Measurements from ENCODE around the gene CD9. TPM values are rescaled to one million over a fixed set of nuclear protein-coding genes. Genes with fewer than 3 reads are reported as not detected.

Gene CD9
- total and polyA plus RNA-seq, 2 of the 8 experiments (the other 6 are each of a cell fraction or from before 2014, with no cell fraction given) = 168 to 319 TPM

- Histone ChIP-seq H3K79me1 (ENCODE audit: low read depth, low read length) (no peaks in the 10 kb centered on the region), H3K36me3 (ENCODE audit: control insufficient read depth in 2 of 4, insufficient read depth in 4 of 4, low read length in 3 of 4) (no peaks in the 10 kb centered on the region), H3K9me3 (ENCODE audit: insufficient read depth in 2 of 2, low read depth in 1 of 2, low read length in 1 of 2) (peaks cover 0 to 4% of the 10 kb centered on the region in 2 experiments; a peak in 1 of 4 replicates), H2AK5ac (ENCODE audit: low read depth, low read length) (no peak overlapping the region), H3K4me1 (replicated peaks in 1 of 4; ENCODE audit: control insufficient read depth in 3 of 4, insufficient read depth in 4 of 4, low read length in 3 of 4) (peaks cover 0 to 12% (median 1%) of the 10 kb centered on the region in 4 experiments; a peak in 5 of 7 replicates), H3K56ac (replicated peaks; ENCODE audit: insufficient read length, low read depth, low read length) (no peak overlapping the region), H2BK15ac (ENCODE audit: low read length) (0 out of 2 replicates have a peak overlapping the region, but pooled peaks have one; percentile 88), H3K23ac (ENCODE audit: insufficient read length) (no peak overlapping the region), H3K9ac (replicated peaks in 1 of 4; ENCODE audit: extremely low read depth in 1 of 4, low read depth in 3 of 4, low read length in 3 of 4) (no peak overlapping the region), H2BK20ac (ENCODE audit: low read length) (no peak overlapping the region), H2BK120ac (replicated peaks; ENCODE audit: low read depth, low read length) (no peak overlapping the region), H3K4ac (replicated peaks; ENCODE audit: insufficient read length, low read depth, low read length) (no peak overlapping the region), H3K18ac (ENCODE audit: extremely low read depth, low read length) (no peak overlapping the region), H3K4me3 (ENCODE audit: extremely low read depth in 1 of 4, insufficient read depth in 2 of 4, low read depth in 3 of 4, low read length in 4 of 4) (no peak overlapping the region), H4K20me1 (replicated peaks in 1 of 2; ENCODE audit: control insufficient read depth in 1 of 2, insufficient read depth in 2 of 2, low read length in 2 of 2) (peaks cover 0 to 2% of the 10 kb centered on the region in 2 experiments), H3K14ac (ENCODE audit: insufficient read length) (no peak overlapping the region), H3K27ac (ENCODE audit: low read depth, low read length) (no peak overlapping the region), H4K8ac (ENCODE audit: extremely low read depth, insufficient read depth, low read length) (peak overlapping the region; percentile 59; the same call in 1 of the 2 replicates), H4K91ac (replicated peaks; ENCODE audit: insufficient read length, low read length) (peak overlapping the region; percentile 89), H3K4me2 (ENCODE audit: insufficient read depth in 1 of 2, low read depth in 2 of 2, low read length in 2 of 2) (no peak overlapping the region), H2BK12ac (ENCODE audit: low read depth, low read length) (peak overlapping the region; percentile 63; the same call in 1 of the 2 replicates), H4K5ac (ENCODE audit: insufficient read length, low read depth, low read length) (no peak overlapping the region), H2AFZ (ENCODE audit: low read length) (no peak overlapping the region), H3K79me2 (ENCODE audit: control insufficient read depth in 1 of 2, insufficient read depth in 2 of 2, low read length in 2 of 2) (no peaks in the 10 kb centered on the region), H3K27me3 (replicated peaks in 1 of 4; ENCODE audit: control insufficient read depth in 3 of 4, extremely low read depth in 1 of 4, insufficient read depth in 3 of 4, low read length in 3 of 4) (no peaks in the 10 kb centered on the region), H2BK5ac (ENCODE audit: low read depth, low read length) (no peak overlapping the region), H3K23me2 (ENCODE audit: low read depth, low read length) (peaks cover 7% of the 10 kb centered on the region; the same call in 1 of the 2 replicates)
- FAIRE-seq (no peak), DNase-seq (ENCODE audit: low read depth in 1 of 2, low spot score in 2 of 2) (no peak)
- ChIA-PET CTCF (ENCODE audit: partially characterized antibody) (no interaction called here), POLR2A (ENCODE audit: partially characterized antibody) (no interaction called here)
- whole genome bisulfite sequencing, 2 experiments (ENCODE audit: extremely low coverage in 1 of 2, insufficient coverage in 1 of 2, insufficient read length in 1 of 2, insufficient replicate concordance in 2 of 2, low coverage in 1 of 2, low lambda C conversion rate in 2 of 2, missing lambda C conversion rate in 1 of 2) = 87% methylated on average over 18 of the region's 21 CpGs; no CpG with 5 or more reads in 1 of the 2 experiments
- no peak for TF ChIP-seq SP4 (IDR thresholded peaks at IDR 0.05; ENCODE audit: low read length)
- TF ChIP-seq RAD21 (IDR thresholded peaks at IDR 0.05 in 1 of 2, conservative IDR thresholded peaks at IDR 0.05 in 1 of 2; ENCODE audit: low read depth in 2 of 2, low read length in 2 of 2) = no peak
- no peak for TF ChIP-seq CTCF (IDR thresholded peaks at IDR 0.05; ENCODE audit: control extremely low read depth in 1 of 3, insufficient read depth in 1 of 3, low read depth in 1 of 3, low read length in 3 of 3)
- TF ChIP-seq SRF (IDR thresholded peaks at IDR 0.05; ENCODE audit: low read depth, low read length) = no peak
- no peak for TF ChIP-seq CEBPB (IDR thresholded peaks at IDR 0.05; ENCODE audit: low read depth, low read length)
- no peak for TF ChIP-seq HDAC2 (IDR thresholded peaks at IDR 0.05; ENCODE audit: borderline replicate concordance in 1 of 2, low read depth in 2 of 2, low read length in 2 of 2)
- no peak for TF ChIP-seq KDM5A (IDR thresholded peaks at IDR 0.05; ENCODE audit: low read length)
- no peak for TF ChIP-seq KDM1A (IDR thresholded peaks at IDR 0.05; ENCODE audit: borderline replicate concordance, low read length)
- no peak for TF ChIP-seq TAF7 (optimal IDR thresholded peaks at IDR 0.05; ENCODE audit: borderline replicate concordance, low read depth, low read length)
Measured at GRCh38 chr12:6180268-6181051, 19.7 kb upstream of the CD9 start.

All from H1 (cell line).